ENCODE measurements around the gene UBE2E1.
"Not testable (repeated sequence)": the region's sequence is repeated elsewhere in the genome, so short reads cannot be mapped to it uniquely, and the experiment has no call there.

The UBE2E1 gene

GRCh38 chr3:23916886-23917678 lies 111.3 kb downstream of the UBE2E1 start, which contains the start of the genes NKIRAS1 and RPL15:
Gene NKIRAS1, minus strand, starts transcription at chr3:23916990. Its CDS starts 6,086 bp downstream, at chr3:23910904.
Gene RPL15, plus strand, starts transcription at chr3:23917132. Its CDS starts 728 bp downstream, at chr3:23917860.
- Histone ChIP-seq H3K79me2 (ENCODE audit: insufficient read depth, low read length) (peaks cover 50% of the 10 kb centered on the region), H3K36me3 (ENCODE audit: insufficient read depth, low read length) (peaks cover 38% of the 10 kb centered on the region), H3K9ac (ENCODE audit: low read depth, low read length, poor library complexity, severe bottlenecking) (peak within 1 kb of the TSS; percentile 94), H3K27me3 (ENCODE audit: insufficient read depth, low read length, poor library complexity, severe bottlenecking) (peaks cover 16% of the 10 kb centered on the region), H3K9me2 (replicated peaks; ENCODE audit: low read depth, low read length) (no peaks in the 10 kb centered on the region), H3F3A (ENCODE audit: low read depth) (peaks cover 11% of the 10 kb centered on the region; the same call in 1 of the 2 replicates), H3K4me1 (ENCODE audit: insufficient read depth, low read length, poor library complexity, severe bottlenecking) (peaks cover 30% of the 10 kb centered on the region), H3K4me2 (ENCODE audit: low read depth, low read length, poor library complexity, severe bottlenecking) (peak within 1 kb of the TSS; percentile 93), H3K4me3 (ENCODE audit: low read length, poor library complexity, severe bottlenecking) (peak within 1 kb of the TSS; percentile 99), H3K9me3 (ENCODE audit: insufficient read depth, low read depth, low read length) (no peaks in the 10 kb centered on the region), H2AFZ (ENCODE audit: low read length) (peak within 1 kb of the TSS; percentile 90), H4K20me1 (ENCODE audit: insufficient read depth, low read length, poor library complexity, severe bottlenecking) (peaks cover 45% of the 10 kb centered on the region)
- TF ChIP-seq EZH2phosphoT487 (IDR thresholded peaks at IDR 0.05; ENCODE audit: borderline replicate concordance), result no peak
- TF ChIP-seq CTCF (conservative IDR thresholded peaks at IDR 0.05; ENCODE audit: low read length), result no peak

- Histone ChIP-seq H3K79me2 (ENCODE audit: insufficient read depth, low read length) (peaks cover 50% of the 10 kb centered on the region), H3K4me3 (ENCODE audit: low read length, poor library complexity, severe bottlenecking) (peak overlapping the region; percentile 99), H3K36me3 (ENCODE audit: insufficient read depth, low read length) (peaks cover 43% of the 10 kb centered on the region), H3K4me2 (ENCODE audit: low read depth, low read length, poor library complexity, severe bottlenecking) (peak overlapping the region; percentile 93), H3K9ac (ENCODE audit: low read depth, low read length, poor library complexity, severe bottlenecking) (peak overlapping the region; percentile 94), H3K4me1 (ENCODE audit: insufficient read depth, low read length, poor library complexity, severe bottlenecking) (peaks cover 30% of the 10 kb centered on the region), H4K20me1 (ENCODE audit: insufficient read depth, low read length, poor library complexity, severe bottlenecking) (peaks cover 45% of the 10 kb centered on the region), H3F3A (ENCODE audit: low read depth) (peaks cover 11% of the 10 kb centered on the region; the same call in 1 of the 2 replicates), H3K27me3 (ENCODE audit: insufficient read depth, low read length, poor library complexity, severe bottlenecking) (peaks cover 16% of the 10 kb centered on the region)
- H2AFZ ChIP-seq (ENCODE audit: low read length); H3K9me3 ChIP-seq (ENCODE audit: insufficient read depth, low read depth, low read length); H3K9me2 ChIP-seq (replicated peaks; ENCODE audit: low read depth, low read length): not testable (repeated sequence)
These were observed 112.0 kb downstream of the UBE2E1 start for GRCh38 chr3:23917679-23918303.

GRCh38 chr3:23918331-23918730 lies 112.6 kb downstream of the UBE2E1 start:
- peaks cover 11% of the 10 kb centered on the region; the same call in 1 of the 2 replicates for H3F3A ChIP-seq (ENCODE audit: low read depth)
- H3K79me2 ChIP-seq (ENCODE audit: insufficient read depth, low read length), result peaks cover 50% of the 10 kb centered on the region

GRCh38 chr3:23919628-23920027 lies 113.9 kb downstream of the UBE2E1 start:
- Histone ChIP-seq H3K4me1 (ENCODE audit: insufficient read depth, low read length, poor library complexity, severe bottlenecking) (peaks cover 30% of the 10 kb centered on the region), H3F3A (ENCODE audit: low read depth) (peaks cover 11% of the 10 kb centered on the region; the same call in 1 of the 2 replicates)

More at GRCh38 chr3:23918331-23918730, 112.6 kb downstream of the UBE2E1 start:
- not testable (repeated sequence) for H3K9me2 ChIP-seq (replicated peaks; ENCODE audit: low read depth, low read length); H2AFZ ChIP-seq (ENCODE audit: low read length); H3K9me3 ChIP-seq (ENCODE audit: insufficient read depth, low read depth, low read length)
- Histone ChIP-seq H3K9ac (ENCODE audit: low read depth, low read length, poor library complexity, severe bottlenecking) (peak overlapping the region; percentile 94), H3K4me1 (ENCODE audit: insufficient read depth, low read length, poor library complexity, severe bottlenecking) (peaks cover 30% of the 10 kb centered on the region), H3K27me3 (ENCODE audit: insufficient read depth, low read length, poor library complexity, severe bottlenecking) (peaks cover 16% of the 10 kb centered on the region), H4K20me1 (ENCODE audit: insufficient read depth, low read length, poor library complexity, severe bottlenecking) (peaks cover 45% of the 10 kb centered on the region), H3K36me3 (ENCODE audit: insufficient read depth, low read length) (peaks cover 43% of the 10 kb centered on the region), H3K4me2 (ENCODE audit: low read depth, low read length, poor library complexity, severe bottlenecking) (peak overlapping the region; percentile 93), H3K4me3 (ENCODE audit: low read length, poor library complexity, severe bottlenecking) (peak overlapping the region; percentile 99)

More at GRCh38 chr3:23919628-23920027, 113.9 kb downstream of the UBE2E1 start:
- H3K9me3 ChIP-seq (ENCODE audit: insufficient read depth, low read depth, low read length), result no peaks in the 10 kb centered on the region
- peaks cover 43% of the 10 kb centered on the region for H3K36me3 ChIP-seq (ENCODE audit: insufficient read depth, low read length)
- H3K27me3 ChIP-seq (ENCODE audit: insufficient read depth, low read length, poor library complexity, severe bottlenecking), result peaks cover 16% of the 10 kb centered on the region
- H3K9ac ChIP-seq (ENCODE audit: low read depth, low read length, poor library complexity, severe bottlenecking), result peak overlapping the region; percentile 94
- no peaks in the 10 kb centered on the region for H3K9me2 ChIP-seq (replicated peaks; ENCODE audit: low read depth, low read length)
- H3K4me2 ChIP-seq (ENCODE audit: low read depth, low read length, poor library complexity, severe bottlenecking), result peak overlapping the region; percentile 93
- no peak overlapping the region for H2AFZ ChIP-seq (ENCODE audit: low read length)
- H4K20me1 ChIP-seq (ENCODE audit: insufficient read depth, low read length, poor library complexity, severe bottlenecking), result peaks cover 45% of the 10 kb centered on the region
- TF ChIP-seq CTCF (conservative IDR thresholded peaks at IDR 0.05; ENCODE audit: low read length) (no peak), EZH2phosphoT487 (IDR thresholded peaks at IDR 0.05; ENCODE audit: borderline replicate concordance) (no peak)
- H3K79me2 ChIP-seq (ENCODE audit: insufficient read depth, low read length), result peaks cover 50% of the 10 kb centered on the region
- peak overlapping the region; percentile 99 for H3K4me3 ChIP-seq (ENCODE audit: low read length, poor library complexity, severe bottlenecking)
